GM12878 (cell line): ENCODE results near the gene COL7A1. TPM values are rescaled to one million over a fixed set of nuclear protein-coding genes. Genes with fewer than 3 reads are reported as not detected.
"Not testable (repeated sequence)": the region's sequence is repeated elsewhere in the genome, so short reads cannot be mapped to it uniquely, and the experiment has no call there.

Source experiments
- ATAC-seq: fragments of 200-7000 bp; cut with Tn5 transposase; 3 replicates; pipeline ENCODE4 v1.9.1; 2020; ENCODE audit warnings: mild to moderate bottlenecking, moderate library complexity
- BruUV-seq: library from RNA; stranded (reverse); fragments of 400-500 nt; replicated peaks from 2 replicates; lab custom pipeline; 2021; lab: Mats Ljungman, UMichigan
- CTCF ChIA-PET: fragments of 300-600 bp; sonication (Branson Sonifier 250); formaldehyde crosslinking; extraction: SDS; loops from one replicate; lab custom pipeline; 2021; ENCODE audit warnings: inconsistent platforms; lab: Yijun Ruan, JAX
- POLR2A ChIA-PET: fragments of 350-600 bp; formaldehyde crosslinking; extraction: SDS; loops from one replicate; lab custom pipeline; 2021; ENCODE audit warnings: inconsistent platforms; lab: Charles Lee
- RAD21 ChIA-PET: fragments of 300-600 bp; sonication (Branson Sonifier 250); formaldehyde crosslinking; loops from one replicate; lab custom pipeline; 2023; ENCODE audit warnings: antibody characterized with exemption; ENCODE audit not compliant: unreplicated experiment; lab: Charles Lee
- SMC1A ChIA-PET: fragments of 300-600 bp; sonication (Branson Sonifier 250); formaldehyde crosslinking; loops from one replicate; lab custom pipeline; 2023; ENCODE audit not compliant: unreplicated experiment, uncharacterized antibody; lab: Charles Lee
- DNase-seq: peaks from one replicate; pipeline ENCODE4 v3.0.0-alpha.2; 2011; ENCODE audit warnings: low read depth, low spot score
- FAIRE-seq: peaks from 3 replicates; lab custom pipeline; 2011; peaks lifted over from hg19 to GRCh38; lab: Jason Lieb, UNC
- H2AFZ ChIP-seq: 2 replicates; pipeline ENCODE4 v1.6.0; 2011; ENCODE audit warnings: low read depth, low read length, control low read depth; ENCODE audit not compliant: control insufficient read depth
- H3K27ac ChIP-seq: 2 replicates; pipeline ENCODE4 v1.5.1; 2011; ENCODE audit warnings: control low read depth; ENCODE audit not compliant: control insufficient read depth, insufficient read depth
- H3K27me3 ChIP-seq, 2 experiments: replicated peaks in 1 of 2; 2 replicates each; pipeline versions ENCODE4 v1.6.0 to v1.6.1; 2011; ENCODE audit warnings: low read length in 1 of 2; ENCODE audit not compliant: control insufficient read depth in 2 of 2, insufficient read depth in 2 of 2
- H3K36me3 ChIP-seq, 2 experiments: 2 replicates each; pipeline ENCODE4 v1.5.1; 2011; ENCODE audit warnings: low read length in 1 of 2; ENCODE audit not compliant: control insufficient read depth in 2 of 2, insufficient read depth in 2 of 2
- H3K4me1 ChIP-seq: 2 replicates; pipeline ENCODE4 v1.6.1; 2011; ENCODE audit warnings: mild to moderate bottlenecking, low read length, moderate library complexity, mixed read lengths; ENCODE audit not compliant: control insufficient read depth, insufficient read depth
- H3K4me2 ChIP-seq: 2 replicates; pipeline ENCODE4 v1.6.0; 2011; ENCODE audit warnings: control low read depth; ENCODE audit not compliant: control insufficient read depth, insufficient read depth
- H3K4me3 ChIP-seq: fragments of 200-600 bp; sonication (generic); 2 replicates; pipeline ENCODE4 v1.5.1; 2016
- H3K79me2 ChIP-seq: 2 replicates; pipeline ENCODE4 v1.6.0; 2011; ENCODE audit warnings: low read length; ENCODE audit not compliant: control insufficient read depth, insufficient read depth
- H3K9ac ChIP-seq: 2 replicates; pipeline ENCODE4 v1.8.0; 2011; ENCODE audit warnings: low read length, control low read depth, mixed read lengths; ENCODE audit not compliant: control insufficient read depth, insufficient read depth
- H3K9me3 ChIP-seq: replicated peaks from 3 replicates; pipeline ENCODE4 v1.5.1; 2011; ENCODE audit warnings: mild to moderate bottlenecking, low read length; ENCODE audit not compliant: control insufficient read depth, insufficient read depth
- H4K20me1 ChIP-seq: 2 replicates; pipeline ENCODE4 v1.6.0; 2011; ENCODE audit not compliant: control insufficient read depth, insufficient read depth
- CBFB ChIP-seq: IDR thresholded peaks from 2 replicates; pipeline ENCODE4 v1.6.1; 2016; ENCODE audit warnings: antibody characterized with exemption, low read depth
- EZH2 ChIP-seq: IDR thresholded peaks from 2 replicates; pipeline ENCODE4 v1.6.1; 2012; ENCODE audit warnings: low read depth, mild to moderate bottlenecking, control low read depth, inconsistent platforms, low read length, borderline replicate concordance; ENCODE audit not compliant: control insufficient read depth
- GABPA ChIP-seq: IDR thresholded peaks from 2 replicates; pipeline ENCODE4 v1.6.1; 2014; ENCODE audit warnings: antibody characterized with exemption, low read depth, mild to moderate bottlenecking, inconsistent platforms
- HCFC1 ChIP-seq: fragments of 150-350 bp; IDR thresholded peaks from 2 replicates; pipeline ENCODE4 v1.6.1; 2014; ENCODE audit warnings: low read length
- PAX8 ChIP-seq: fragments of 450-650 bp; IDR thresholded peaks from 2 replicates; pipeline ENCODE4 v1.6.1; 2017; ENCODE audit warnings: mild to moderate bottlenecking, moderate library complexity
- REST ChIP-seq: IDR thresholded peaks from 2 replicates; pipeline ENCODE4 v1.6.1; 2012; ENCODE audit warnings: mild to moderate bottlenecking, low read depth, low read length
- SUPT20H ChIP-seq: IDR thresholded peaks from 2 replicates; pipeline ENCODE4 v1.6.1; 2011; ENCODE audit warnings: low read depth, mild to moderate bottlenecking, low read length, moderate library complexity, borderline replicate concordance; ENCODE audit not compliant: control insufficient read depth
- WGBS: methylation state at CpG from one replicate; pipeline ENCODE4 v1.1.6; 2016; ENCODE audit warnings: low lambda C conversion rate; ENCODE audit not compliant: insufficient replicate concordance, insufficient coverage; ENCODE audit errors: missing lambda C conversion rate; 5-methylcytosine and 5-hydroxymethylcytosine counted together
- in situ Hi-C: fragments of 300-500 bp; cut with MboI; formaldehyde crosslinking; loops from 9 replicates; pipeline ENCODE4 v1.14.3; 2018; ENCODE audit warnings: mixed read lengths
- intact Hi-C: fragments of 100-400 bp; cut with micrococcal nuclease; formaldehyde crosslinking; loops from one replicate; pipeline ENCODE4 v1.14.2; 2022; ENCODE audit not compliant: unreplicated experiment
- polyA plus RNA-seq, 11 experiments: library from polyadenylated mRNA; depleted of rRNA in 4 of 11; unstranded in 6 of 11; stranded (reverse) in 5 of 11; fragments of >200 nt; fragmentation: Nextera tagmentation in 4 of 11; fragmentation: Illumina TruSeq in 1 of 11; extraction: Ambion mirVana in 4 of 11; extraction: Trizol in 1 of 11; gene quantifications; 1 replicate in 1 of 11; 2 replicates in 10 of 11; pipeline versions ENCODE4 v1.2.1 to v1.2.3, GENCODE V29; 2011 to 2016; ENCODE audit warnings: inconsistent platforms in 2 of 11, missing spikeins in 2 of 11, low read depth in 1 of 11
- total RNA-seq, 4 experiments: library from RNA; depleted of rRNA in 3 of 4; stranded (reverse); fragments of >200 nt in 3 of 4; fragmentation: Illumina TruSeq in 1 of 4; extraction: Trizol in 1 of 4; gene quantifications; 2 replicates each; pipeline versions ENCODE4 v1.2.1 to v1.2.3, GENCODE V29; 2013 to 2021

COL7A1 gene
- total and polyA plus RNA-seq, 10 of the 15 experiments (the other 5 are each of a cell fraction or from before 2014, with no cell fraction given) = 0.01 to 1.9 (median 0.29) TPM; not detected in 1

DNA sequence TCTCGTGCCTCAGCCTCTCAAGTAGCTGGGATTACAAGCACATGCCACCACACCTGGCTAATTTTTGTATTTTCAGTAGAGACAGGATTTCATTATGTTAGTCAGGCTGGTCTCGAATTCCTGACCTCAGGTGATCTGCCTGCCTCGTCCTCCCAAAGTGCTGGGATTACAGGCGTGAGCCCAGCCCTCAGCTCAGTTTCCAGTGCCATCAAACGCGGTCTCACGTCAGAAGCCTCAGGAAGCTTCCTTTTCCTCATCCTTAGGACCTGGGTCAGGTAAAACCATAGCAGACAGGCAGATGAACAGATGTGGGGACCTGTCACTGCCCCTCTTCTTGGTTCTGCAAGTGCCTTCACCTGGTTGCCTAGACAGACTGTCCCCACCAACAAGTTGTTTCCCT, 43.5 kb downstream of the COL7A1 start:
- H3K27ac ChIP-seq, FAIRE-seq, in situ Hi-C loops, H2AFZ ChIP-seq, intact Hi-C loops, H3K27me3 ChIP-seq, H3K4me2 ChIP-seq, H4K20me1 ChIP-seq, ATAC-seq, H3K9me3 ChIP-seq, H3K4me3 ChIP-seq, H3K9ac ChIP-seq, BruUV-seq, DNase-seq: not testable (repeated sequence)
- H3K79me2 ChIP-seq = peaks cover 53% of the 10 kb centered on the region
- H3K4me1 ChIP-seq = peaks cover 11% of the 10 kb centered on the region
- ChIA-PET POLR2A (interaction anchor here (0.7 kb wide), 1 partner anchor 1738 kb away, joined by 5 read pairs; no protein-coding TSS in a partner anchor), RAD21 (interaction anchor here (1.0 to 2.9 kb wide), 2 partner anchors 79 to 115 kb away, joined by 4 to 9 read pairs; no protein-coding TSS in a partner anchor), CTCF (interaction anchor here (1.1 to 16.3 kb wide), 5 partner anchors 84 to 151 kb away, joined by 4 to 239 read pairs (median 58); partner anchors contain the start of genes CCDC51, SLC26A6 and TMA7), SMC1A (interaction anchor here (0.7 to 1.3 kb wide), 4 partner anchors 84 to 116 kb away, joined by 3 read pairs; partner anchors contain the start of genes ATRIP and SLC26A6)
- WGBS = 34% methylated on average over 7 of the region's 7 CpGs
- peaks cover 0 to 30% of the 10 kb centered on the region in 2 experiments; a peak in 3 of 4 replicates for H3K36me3 ChIP-seq

GRCh38 chr3:48548729-48549705, 46.1 kb downstream of the COL7A1 start:
- peaks cover 2% of the 10 kb centered on the region; the same call in 1 of the 2 replicates for H4K20me1 ChIP-seq
- BruUV-seq = no TSS peak
- DNase-seq (no peak), ATAC-seq (peak; percentile 100), FAIRE-seq (peak; percentile 66)
- in situ Hi-C loops (no loop called here), intact Hi-C loops (loop anchor here (1.0 to 5.0 kb wide), 3 partner anchors 37 to 148 kb away; no protein-coding TSS in a partner anchor)
- no peak overlapping the region for H3K4me3 ChIP-seq
- WGBS = 52% methylated on average over 10 of the region's 10 CpGs
- no peaks in the 10 kb centered on the region for H3K9me3 ChIP-seq
- H3K79me2 ChIP-seq = peaks cover 27% of the 10 kb centered on the region
- H3K9ac ChIP-seq = no peak overlapping the region
- no peak overlapping the region for H3K4me2 ChIP-seq
- no peak overlapping the region for H2AFZ ChIP-seq
- ChIA-PET CTCF (interaction anchor here (0.6 to 16.3 kb wide), 33 partner anchors 9 to 1502 kb away, joined by 3 to 239 read pairs (median 4); partner anchors contain the start of genes ATRIP, CCDC51, SLC26A6 and TMA7), SMC1A (interaction anchor here (0.7 to 3.8 kb wide), 18 partner anchors 8 to 317 kb away, joined by 3 to 28 read pairs (median 4); partner anchors contain the start of genes CCDC51, PFKFB4 and TMA7), RAD21 (interaction anchor here (0.7 to 4.7 kb wide), 16 partner anchors 9 to 360 kb away, joined by 3 to 35 read pairs (median 4); partner anchors contain the start of genes ATRIP, CCDC51, CDC25A and SLC26A6), POLR2A (interaction anchor here (0.9 to 1.4 kb wide), 2 partner anchors 11 to 110 kb away, joined by 3 to 4 read pairs; no protein-coding TSS in a partner anchor)
- H3K27me3 ChIP-seq = no peaks in the 10 kb centered on the region
- H3K36me3 ChIP-seq = peaks cover 0 to 37% of the 10 kb centered on the region in 2 experiments; a peak in 3 of 4 replicates
- H3K27ac ChIP-seq = no peak overlapping the region
- no peaks in the 10 kb centered on the region; the same call in 1 of the 2 replicates for H3K4me1 ChIP-seq
- TF ChIP-seq HCFC1 = no peak
- TF ChIP-seq CBFB = no peak
- no peak for TF ChIP-seq PAX8
- TF ChIP-seq SUPT20H = no peak
- TF ChIP-seq GABPA = no peak
- TF ChIP-seq EZH2 = no peak
- no peak for TF ChIP-seq REST
